Astrocyte of the cerebellum (primary cell): ENCODE measurements around the gene IP6K2.

Experiments used
- DNase-seq: peaks from one replicate; pipeline ENCODE4 v3.0.0-alpha.2; 2011; ENCODE audit warnings: low read depth
- H3K4me3 ChIP-seq: 2 replicates; pipeline ENCODE4 v1.5.1; 2011; ENCODE audit warnings: mild to moderate bottlenecking, low read depth, low read length, moderate library complexity
- in situ Hi-C: cut with HindIII; loops from 2 replicates; pipeline ENCODE4 v1.10.0; 2017; ENCODE audit warnings: low sequenced_read_pairs
- TF ChIP-seq, protein P1 (sequence below): IDR thresholded peaks from 2 replicates; pipeline ENCODE4 v1.5.1; 2012; ENCODE audit warnings: low read length, low read depth, moderate library complexity, mild to moderate bottlenecking; ENCODE audit errors: missing control alignments

Gene IP6K2

DNA sequence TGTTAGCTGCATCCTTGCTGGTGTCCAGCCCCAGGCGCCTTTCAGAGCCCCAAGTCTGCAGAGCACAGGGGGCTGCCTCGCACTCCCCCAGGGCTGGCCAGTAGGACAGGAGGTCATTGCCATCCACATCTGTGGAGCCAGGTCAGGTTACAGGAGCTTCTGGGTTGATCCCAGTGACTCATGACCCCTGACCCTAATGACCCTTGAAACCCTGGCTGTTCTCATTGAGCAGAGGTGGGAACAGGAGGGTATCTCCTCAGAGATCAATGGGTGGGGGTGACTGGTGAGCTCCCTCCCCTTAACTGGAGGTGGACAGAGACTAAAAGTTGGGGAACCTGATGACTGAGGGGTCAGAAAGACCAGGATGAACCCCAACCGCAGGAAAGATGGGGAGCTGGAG lies 75.6 kb downstream of the IP6K2 start:
- TF ChIP-seq, protein P1, sequence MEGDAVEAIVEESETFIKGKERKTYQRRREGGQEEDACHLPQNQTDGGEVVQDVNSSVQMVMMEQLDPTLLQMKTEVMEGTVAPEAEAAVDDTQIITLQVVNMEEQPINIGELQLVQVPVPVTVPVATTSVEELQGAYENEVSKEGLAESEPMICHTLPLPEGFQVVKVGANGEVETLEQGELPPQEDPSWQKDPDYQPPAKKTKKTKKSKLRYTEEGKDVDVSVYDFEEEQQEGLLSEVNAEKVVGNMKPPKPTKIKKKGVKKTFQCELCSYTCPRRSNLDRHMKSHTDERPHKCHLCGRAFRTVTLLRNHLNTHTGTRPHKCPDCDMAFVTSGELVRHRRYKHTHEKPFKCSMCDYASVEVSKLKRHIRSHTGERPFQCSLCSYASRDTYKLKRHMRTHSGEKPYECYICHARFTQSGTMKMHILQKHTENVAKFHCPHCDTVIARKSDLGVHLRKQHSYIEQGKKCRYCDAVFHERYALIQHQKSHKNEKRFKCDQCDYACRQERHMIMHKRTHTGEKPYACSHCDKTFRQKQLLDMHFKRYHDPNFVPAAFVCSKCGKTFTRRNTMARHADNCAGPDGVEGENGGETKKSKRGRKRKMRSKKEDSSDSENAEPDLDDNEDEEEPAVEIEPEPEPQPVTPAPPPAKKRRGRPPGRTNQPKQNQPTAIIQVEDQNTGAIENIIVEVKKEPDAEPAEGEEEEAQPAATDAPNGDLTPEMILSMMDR, result no peak
- in situ Hi-C loops, result no loop called here
- no peak overlapping the region for H3K4me3 ChIP-seq
- no peak for DNase-seq

DNA sequence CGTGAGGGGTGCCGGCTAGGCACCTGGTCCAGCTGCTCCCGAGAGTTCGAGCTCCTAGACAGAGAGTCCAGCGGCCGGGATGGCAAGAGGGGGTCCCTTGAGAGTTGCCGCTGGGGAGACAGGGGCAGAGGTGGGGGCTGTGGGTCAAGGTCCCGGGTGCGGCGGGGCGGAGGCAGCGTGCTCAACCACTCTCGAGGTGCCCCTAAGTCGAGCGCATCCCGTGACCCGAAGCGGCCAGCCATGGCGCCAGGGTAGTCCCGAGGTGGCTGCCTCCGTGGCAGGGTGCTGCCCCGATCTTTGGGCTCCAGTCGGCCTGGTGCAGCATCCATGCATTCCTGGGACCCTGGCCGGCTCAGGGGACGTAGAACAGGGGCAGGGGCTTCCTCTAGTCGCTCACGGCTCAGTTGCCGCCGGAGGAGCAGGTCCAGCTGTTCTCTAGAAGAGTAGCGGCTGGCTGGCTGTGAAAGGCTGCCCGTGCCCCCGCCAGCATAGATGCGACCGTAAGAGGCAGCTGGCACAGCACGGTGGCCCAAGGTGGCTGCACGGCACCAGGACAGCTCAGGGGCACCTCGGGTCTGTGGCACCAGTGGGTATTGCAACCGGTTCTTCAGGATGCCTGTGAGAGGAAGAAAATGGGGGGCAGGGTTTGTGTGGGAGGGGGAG lies 76.9 kb downstream of the IP6K2 start:
- in situ Hi-C loops, result loop anchor here (10.0 kb wide), 1 partner anchor 85 kb away; the partner anchor contains the start of gene PFKFB4
- DNase-seq, result no peak
- TF ChIP-seq, protein P1, result no peak
- H3K4me3 ChIP-seq, result no peak overlapping the region
